GM12878 (cell line): Measurements from ENCODE around the gene CCR3. TPM values are rescaled to one million over a fixed set of nuclear protein-coding genes. Genes with fewer than 3 reads are reported as not detected.
A peak's percentile ranks its signal among the peaks of the same experiment; 100 is the strongest.

Source experiments
- ATAC-seq: fragments of 200-7000 bp; cut with Tn5 transposase; 3 replicates; pipeline ENCODE4 v1.9.1; 2020; ENCODE audit warnings: mild to moderate bottlenecking, moderate library complexity
- BruUV-seq: library from RNA; stranded (reverse); fragments of 400-500 nt; replicated peaks from 2 replicates; lab custom pipeline; 2021; lab: Mats Ljungman, UMichigan
- CTCF ChIA-PET: fragments of 300-600 bp; sonication (Branson Sonifier 250); formaldehyde crosslinking; extraction: SDS; loops from one replicate; lab custom pipeline; 2021; ENCODE audit warnings: inconsistent platforms; lab: Yijun Ruan, JAX
- POLR2A ChIA-PET: fragments of 350-600 bp; formaldehyde crosslinking; extraction: SDS; loops from one replicate; lab custom pipeline; 2021; ENCODE audit warnings: inconsistent platforms; lab: Charles Lee
- RAD21 ChIA-PET: fragments of 300-600 bp; sonication (Branson Sonifier 250); formaldehyde crosslinking; loops from one replicate; lab custom pipeline; 2023; ENCODE audit warnings: antibody characterized with exemption; ENCODE audit not compliant: unreplicated experiment; lab: Charles Lee
- SMC1A ChIA-PET: fragments of 300-600 bp; sonication (Branson Sonifier 250); formaldehyde crosslinking; loops from one replicate; lab custom pipeline; 2023; ENCODE audit not compliant: unreplicated experiment, uncharacterized antibody; lab: Charles Lee
- DNase-seq: peaks from one replicate; pipeline ENCODE4 v3.0.0-alpha.2; 2011; ENCODE audit warnings: low read depth, low spot score
- FAIRE-seq: peaks from 3 replicates; lab custom pipeline; 2011; peaks lifted over from hg19 to GRCh38; lab: Jason Lieb, UNC
- H2AFZ ChIP-seq: 2 replicates; pipeline ENCODE4 v1.6.0; 2011; ENCODE audit warnings: low read depth, low read length, control low read depth; ENCODE audit not compliant: control insufficient read depth
- H3K27ac ChIP-seq: 2 replicates; pipeline ENCODE4 v1.5.1; 2011; ENCODE audit warnings: control low read depth; ENCODE audit not compliant: control insufficient read depth, insufficient read depth
- H3K27me3 ChIP-seq, 2 experiments: replicated peaks in 1 of 2; 2 replicates each; pipeline versions ENCODE4 v1.6.0 to v1.6.1; 2011; ENCODE audit warnings: low read length in 1 of 2; ENCODE audit not compliant: control insufficient read depth in 2 of 2, insufficient read depth in 2 of 2
- H3K36me3 ChIP-seq, 2 experiments: 2 replicates each; pipeline ENCODE4 v1.5.1; 2011; ENCODE audit warnings: low read length in 1 of 2; ENCODE audit not compliant: control insufficient read depth in 2 of 2, insufficient read depth in 2 of 2
- H3K4me1 ChIP-seq: 2 replicates; pipeline ENCODE4 v1.6.1; 2011; ENCODE audit warnings: mild to moderate bottlenecking, low read length, moderate library complexity, mixed read lengths; ENCODE audit not compliant: control insufficient read depth, insufficient read depth
- H3K4me2 ChIP-seq: 2 replicates; pipeline ENCODE4 v1.6.0; 2011; ENCODE audit warnings: control low read depth; ENCODE audit not compliant: control insufficient read depth, insufficient read depth
- H3K4me3 ChIP-seq: fragments of 200-600 bp; sonication (generic); 2 replicates; pipeline ENCODE4 v1.5.1; 2016
- H3K79me2 ChIP-seq: 2 replicates; pipeline ENCODE4 v1.6.0; 2011; ENCODE audit warnings: low read length; ENCODE audit not compliant: control insufficient read depth, insufficient read depth
- H3K9ac ChIP-seq: 2 replicates; pipeline ENCODE4 v1.8.0; 2011; ENCODE audit warnings: low read length, control low read depth, mixed read lengths; ENCODE audit not compliant: control insufficient read depth, insufficient read depth
- H3K9me3 ChIP-seq: replicated peaks from 3 replicates; pipeline ENCODE4 v1.5.1; 2011; ENCODE audit warnings: mild to moderate bottlenecking, low read length; ENCODE audit not compliant: control insufficient read depth, insufficient read depth
- H4K20me1 ChIP-seq: 2 replicates; pipeline ENCODE4 v1.6.0; 2011; ENCODE audit not compliant: control insufficient read depth, insufficient read depth
- BHLHE40 ChIP-seq, 2 experiments: fragments of 450-650 bp in 1 of 2; IDR thresholded peaks; 2 replicates each; pipeline ENCODE4 v1.6.1; 2011 to 2017; ENCODE audit warnings: low read depth in 2 of 2, borderline replicate concordance in 1 of 2, improper control_type of control experiment in 1 of 2, low read length in 1 of 2, mild to moderate bottlenecking in 1 of 2
- CHD2 ChIP-seq: IDR thresholded peaks from 2 replicates; pipeline ENCODE4 v1.6.1; 2011; ENCODE audit warnings: low read depth, low read length, improper control_type of control experiment, borderline replicate concordance
- E2F4 ChIP-seq: IDR thresholded peaks from 2 replicates; pipeline ENCODE4 v1.6.1; 2012; ENCODE audit warnings: low read depth, low read length, improper control_type of control experiment
- HCFC1 ChIP-seq: fragments of 150-350 bp; IDR thresholded peaks from 2 replicates; pipeline ENCODE4 v1.6.1; 2014; ENCODE audit warnings: low read length
- IKZF1 ChIP-seq: fragments of 450-650 bp; conservative IDR thresholded peaks from 2 replicates; pipeline ENCODE4 v1.6.1; 2017; ENCODE audit warnings: antibody characterized with exemption, mild to moderate bottlenecking
- MAX ChIP-seq: IDR thresholded peaks from 2 replicates; pipeline ENCODE4 v1.6.1; 2012; ENCODE audit warnings: low read depth, low read length, improper control_type of control experiment
- MEF2A ChIP-seq: IDR thresholded peaks from 2 replicates; pipeline ENCODE4 v1.6.1; 2011; ENCODE audit warnings: low read depth, mild to moderate bottlenecking, low read length, moderate library complexity; ENCODE audit not compliant: insufficient read depth
- MTA2 ChIP-seq: fragments of 450-650 bp; IDR thresholded peaks from 2 replicates; pipeline ENCODE4 v1.6.1; 2016; ENCODE audit warnings: low read depth, mild to moderate bottlenecking, moderate library complexity
- NR2F1 ChIP-seq: fragments of 450-650 bp; conservative IDR thresholded peaks from 2 replicates; pipeline ENCODE4 v1.6.1; 2017; ENCODE audit warnings: mild to moderate bottlenecking
- RUNX3 ChIP-seq: IDR thresholded peaks from 2 replicates; pipeline ENCODE4 v1.6.1; 2012; ENCODE audit warnings: low read length, inconsistent platforms
- SPI1 ChIP-seq: IDR thresholded peaks from 2 replicates; pipeline ENCODE4 v1.6.1; 2011; ENCODE audit warnings: low read depth, mild to moderate bottlenecking, low read length, moderate library complexity, borderline replicate concordance; ENCODE audit not compliant: insufficient read depth
- YY1 ChIP-seq: IDR thresholded peaks from 2 replicates; pipeline ENCODE4 v1.6.1; 2011; ENCODE audit warnings: low read depth, mild to moderate bottlenecking, low read length
- ZNF207 ChIP-seq: fragments of 450-650 bp; IDR thresholded peaks from 2 replicates; pipeline ENCODE4 v1.6.1; 2014; ENCODE audit warnings: antibody characterized with exemption, mild to moderate bottlenecking, borderline replicate concordance
- WGBS: methylation state at CpG from one replicate; pipeline ENCODE4 v1.1.6; 2016; ENCODE audit warnings: low lambda C conversion rate; ENCODE audit not compliant: insufficient replicate concordance, insufficient coverage; ENCODE audit errors: missing lambda C conversion rate; 5-methylcytosine and 5-hydroxymethylcytosine counted together
- in situ Hi-C: fragments of 300-500 bp; cut with MboI; formaldehyde crosslinking; loops from 9 replicates; pipeline ENCODE4 v1.14.3; 2018; ENCODE audit warnings: mixed read lengths
- intact Hi-C: fragments of 100-400 bp; cut with micrococcal nuclease; formaldehyde crosslinking; loops from one replicate; pipeline ENCODE4 v1.14.2; 2022; ENCODE audit not compliant: unreplicated experiment
- polyA plus RNA-seq, 11 experiments: library from polyadenylated mRNA; depleted of rRNA in 4 of 11; unstranded in 6 of 11; stranded (reverse) in 5 of 11; fragments of >200 nt; fragmentation: Nextera tagmentation in 4 of 11; fragmentation: Illumina TruSeq in 1 of 11; extraction: Ambion mirVana in 4 of 11; extraction: Trizol in 1 of 11; gene quantifications; 1 replicate in 1 of 11; 2 replicates in 10 of 11; pipeline versions ENCODE4 v1.2.1 to v1.2.3, GENCODE V29; 2011 to 2016; ENCODE audit warnings: inconsistent platforms in 2 of 11, missing spikeins in 2 of 11, low read depth in 1 of 11
- total RNA-seq, 4 experiments: library from RNA; depleted of rRNA in 3 of 4; stranded (reverse); fragments of >200 nt in 3 of 4; fragmentation: Illumina TruSeq in 1 of 4; extraction: Trizol in 1 of 4; gene quantifications; 2 replicates each; pipeline versions ENCODE4 v1.2.1 to v1.2.3, GENCODE V29; 2013 to 2021
- TF ChIP-seq, protein P1 (sequence below): fragments of 450-650 bp; IDR thresholded peaks from 2 replicates; pipeline ENCODE4 v1.6.1; 2016; ENCODE audit warnings: mild to moderate bottlenecking

The CCR3 gene
- total and polyA plus RNA-seq, 10 of the 15 experiments (the other 5 are each of a cell fraction or from before 2014, with no cell fraction given): 0.13 to 0.78 (median 0.41) TPM; not detected in 1

- in situ Hi-C loops: no loop called here
- peak; percentile 50 for ATAC-seq
These were observed 20.9 kb upstream of the CCR3 start for GRCh38 chr3:46221391-46221790.

More at GRCh38 chr3:46221391-46221790, 20.9 kb upstream of the CCR3 start:
- Histone ChIP-seq H3K27me3 (no peaks in the 10 kb centered on the region; a peak in 1 of 4 replicates), H3K4me1 (peaks cover 32% of the 10 kb centered on the region), H3K79me2 (no peaks in the 10 kb centered on the region), H3K9me3 (peaks cover 2% of the 10 kb centered on the region; the same call in 2 of the 3 replicates), H3K4me3 (no peak overlapping the region)
- intact Hi-C loops: no loop called here
- ChIA-PET POLR2A (no interaction called here), CTCF (interaction anchor here (1.3 to 6.2 kb wide), 6 partner anchors 8 to 562 kb away, joined by 3 to 50 read pairs (median 6); partner anchors contain the start of genes CCR1 and CCR5), SMC1A (interaction anchor here (1.0 to 2.6 kb wide), 5 partner anchors 13 to 157 kb away, joined by 3 to 23 read pairs (median 7); partner anchors contain the start of genes CCR1 and CCR5)
- no TSS peak for BruUV-seq
- no peak for FAIRE-seq
- TF ChIP-seq MAX (no peak), MEF2A (no peak), MTA2 (peak; percentile 34), NR2F1 (peak; percentile 89), ZNF207 (no peak), RUNX3 (peak; percentile 31; the same call in 1 of the 2 replicates), BHLHE40 (IDR thresholded peaks at IDR 0.05; ENCODE audit: borderline replicate concordance in 1 of 2, low read depth in 2 of 2, low read length in 1 of 2) (peak in 1 of 2 experiments; percentile 25; a peak in 1 of 4 replicates), E2F4 (no peak), IKZF1 (peak; percentile 40; the same call in 1 of the 2 replicates), HCFC1 (no peak), CHD2 (no peak), SPI1 (peak; percentile 91), YY1 (no peak)
- TF ChIP-seq, protein P1, sequence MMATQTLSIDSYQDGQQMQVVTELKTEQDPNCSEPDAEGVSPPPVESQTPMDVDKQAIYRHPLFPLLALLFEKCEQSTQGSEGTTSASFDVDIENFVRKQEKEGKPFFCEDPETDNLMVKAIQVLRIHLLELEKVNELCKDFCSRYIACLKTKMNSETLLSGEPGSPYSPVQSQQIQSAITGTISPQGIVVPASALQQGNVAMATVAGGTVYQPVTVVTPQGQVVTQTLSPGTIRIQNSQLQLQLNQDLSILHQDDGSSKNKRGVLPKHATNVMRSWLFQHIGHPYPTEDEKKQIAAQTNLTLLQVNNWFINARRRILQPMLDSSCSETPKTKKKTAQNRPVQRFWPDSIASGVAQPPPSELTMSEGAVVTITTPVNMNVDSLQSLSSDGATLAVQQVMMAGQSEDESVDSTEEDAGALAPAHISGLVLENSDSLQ: no peak
- TF ChIP-seq, all 136 proteins: peak for 6
- no peak for DNase-seq
- Histone ChIP-seq H4K20me1 (no peaks in the 10 kb centered on the region), H3K27ac (no peak overlapping the region), H3K9ac (no peak overlapping the region), H3K4me2 (peak overlapping the region; percentile 47), H3K36me3 (no peaks in the 10 kb centered on the region), H2AFZ (no peak overlapping the region)
- WGBS: 16% methylated on average over 4 of the region's 4 CpGs
- RAD21 ChIA-PET: interaction anchor here (0.6 to 14.4 kb wide), 4 partner anchors 8 to 183 kb away, joined by 3 to 421 read pairs (median 3); partner anchors contain the start of gene CCR5
